ENCODE results near the gene ARPC1B. TPM values are rescaled to one million over a fixed set of nuclear protein-coding genes. Genes with fewer than 3 reads are reported as not detected.
"Not testable (repeated sequence)": the region's sequence is repeated elsewhere in the genome, so short reads cannot be mapped to it uniquely, and the experiment has no call there.

Gene ARPC1B
- total RNA-seq, 1 donor from 2014 or later, result 33.6 TPM

- TF ChIP-seq, protein P1, sequence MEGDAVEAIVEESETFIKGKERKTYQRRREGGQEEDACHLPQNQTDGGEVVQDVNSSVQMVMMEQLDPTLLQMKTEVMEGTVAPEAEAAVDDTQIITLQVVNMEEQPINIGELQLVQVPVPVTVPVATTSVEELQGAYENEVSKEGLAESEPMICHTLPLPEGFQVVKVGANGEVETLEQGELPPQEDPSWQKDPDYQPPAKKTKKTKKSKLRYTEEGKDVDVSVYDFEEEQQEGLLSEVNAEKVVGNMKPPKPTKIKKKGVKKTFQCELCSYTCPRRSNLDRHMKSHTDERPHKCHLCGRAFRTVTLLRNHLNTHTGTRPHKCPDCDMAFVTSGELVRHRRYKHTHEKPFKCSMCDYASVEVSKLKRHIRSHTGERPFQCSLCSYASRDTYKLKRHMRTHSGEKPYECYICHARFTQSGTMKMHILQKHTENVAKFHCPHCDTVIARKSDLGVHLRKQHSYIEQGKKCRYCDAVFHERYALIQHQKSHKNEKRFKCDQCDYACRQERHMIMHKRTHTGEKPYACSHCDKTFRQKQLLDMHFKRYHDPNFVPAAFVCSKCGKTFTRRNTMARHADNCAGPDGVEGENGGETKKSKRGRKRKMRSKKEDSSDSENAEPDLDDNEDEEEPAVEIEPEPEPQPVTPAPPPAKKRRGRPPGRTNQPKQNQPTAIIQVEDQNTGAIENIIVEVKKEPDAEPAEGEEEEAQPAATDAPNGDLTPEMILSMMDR (IDR thresholded peaks at IDR 0.05; ENCODE audit: borderline replicate concordance), result no peak
- no peaks in the 10 kb centered on the region for H3K9me3 ChIP-seq (replicated peaks)
- DNase-seq, result no peak
- H3K4me1 ChIP-seq, result no peaks in the 10 kb centered on the region
- no peak overlapping the region for H3K4me3 ChIP-seq
- H3K27me3 ChIP-seq (ENCODE audit: low read depth), result no peaks in the 10 kb centered on the region
- no peak overlapping the region for H3K27ac ChIP-seq (replicated peaks)
- H3K36me3 ChIP-seq, result peaks cover 68% of the 10 kb centered on the region
- intact Hi-C loops (cut with micrococcal nuclease), result no loop called here
Measured at GRCh38 chr7:99422186-99422585, 47.7 kb downstream of the ARPC1B start.

- no peaks in the 10 kb centered on the region for H3K9me3 ChIP-seq (replicated peaks)
- H3K27me3 ChIP-seq (ENCODE audit: low read depth), result no peaks in the 10 kb centered on the region
- TF ChIP-seq, protein P1 (IDR thresholded peaks at IDR 0.05; ENCODE audit: borderline replicate concordance), result no peak
- no peaks in the 10 kb centered on the region for H3K4me1 ChIP-seq
- peaks cover 64% of the 10 kb centered on the region for H3K36me3 ChIP-seq
- DNase-seq, result no peak
- no peak overlapping the region for H3K4me3 ChIP-seq
- H3K27ac ChIP-seq (replicated peaks), result no peak overlapping the region
- intact Hi-C loops (cut with micrococcal nuclease), result no loop called here
Measured at GRCh38 chr7:99422625-99423024, 48.1 kb downstream of the ARPC1B start.

- no peaks in the 10 kb centered on the region for H3K9me3 ChIP-seq (replicated peaks)
- H3K4me3 ChIP-seq, result no peak overlapping the region
- intact Hi-C loops (cut with micrococcal nuclease), result no loop called here
- TF ChIP-seq, protein P1 (IDR thresholded peaks at IDR 0.05; ENCODE audit: borderline replicate concordance), result no peak
- H3K27me3 ChIP-seq (ENCODE audit: low read depth), result no peaks in the 10 kb centered on the region
- peaks cover 62% of the 10 kb centered on the region for H3K36me3 ChIP-seq
- H3K27ac ChIP-seq (replicated peaks), result no peak overlapping the region
- DNase-seq, result no peak
- no peaks in the 10 kb centered on the region for H3K4me1 ChIP-seq
Measured at GRCh38 chr7:99424932-99425730, 50.6 kb downstream of the ARPC1B start.

DNA sequence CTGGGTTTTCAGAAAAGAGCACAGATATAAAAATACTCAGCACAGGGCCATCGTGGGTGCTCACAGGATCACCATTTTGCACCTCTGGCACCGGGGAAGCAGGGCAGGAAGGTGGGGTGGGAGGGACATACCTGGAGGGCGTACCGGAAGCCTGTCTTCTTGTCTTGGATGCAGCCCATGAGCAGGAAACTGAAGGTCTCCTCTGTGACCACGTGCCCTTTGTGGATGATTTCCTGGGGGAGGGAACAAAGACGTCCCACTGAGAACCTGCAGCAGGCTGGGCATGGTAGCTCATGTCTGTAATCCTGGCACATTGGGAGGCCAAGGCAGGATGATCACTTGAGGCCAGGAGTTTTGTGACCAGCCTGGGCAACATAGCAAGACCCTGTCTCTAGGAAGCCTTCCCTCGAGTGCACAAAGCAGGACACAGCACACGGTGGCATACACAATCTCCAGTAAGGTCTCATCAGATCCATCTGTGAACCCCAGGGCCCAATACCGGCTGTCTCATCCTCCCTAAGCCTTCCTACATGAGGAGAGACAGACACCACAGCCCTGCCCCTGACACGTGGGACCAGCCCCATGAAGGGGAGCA, 54.5 kb downstream of the ARPC1B start:
- no peak overlapping the region for H3K4me3 ChIP-seq
- H3K9me3 ChIP-seq (replicated peaks), result no peaks in the 10 kb centered on the region
- no peak overlapping the region for H3K27ac ChIP-seq (replicated peaks)
- H3K4me1 ChIP-seq, result no peaks in the 10 kb centered on the region
- TF ChIP-seq, protein P1 (IDR thresholded peaks at IDR 0.05; ENCODE audit: borderline replicate concordance), result no peak
- intact Hi-C loops (cut with micrococcal nuclease), result no loop called here
- H3K36me3 ChIP-seq, result peaks cover 75% of the 10 kb centered on the region
- no peaks in the 10 kb centered on the region for H3K27me3 ChIP-seq (ENCODE audit: low read depth)
- DNase-seq, result no peak

DNA sequence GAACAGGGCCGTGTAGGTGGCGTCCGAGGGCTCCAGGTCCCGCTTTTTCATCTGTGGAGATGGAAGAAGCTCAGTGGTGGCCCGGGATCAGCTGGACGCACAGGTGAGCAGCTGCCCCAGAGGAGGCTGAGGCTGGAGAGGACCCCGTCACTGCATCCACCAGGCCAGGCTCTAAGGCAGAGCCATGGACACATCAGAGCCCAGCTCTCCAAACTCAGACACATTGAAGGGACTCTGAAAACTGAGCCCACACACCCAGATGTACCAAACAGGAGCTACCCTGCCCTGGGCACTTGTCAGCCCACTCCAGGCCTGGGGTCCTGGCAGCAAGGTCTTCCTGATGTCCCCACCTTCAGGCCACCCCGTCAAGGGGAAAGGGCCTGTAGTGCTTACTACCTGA, 55.2 kb downstream of the ARPC1B start:
- intact Hi-C loops (cut with micrococcal nuclease), result no loop called here
- Histone ChIP-seq H3K27ac (replicated peaks) (no peak overlapping the region), H3K4me1 (no peaks in the 10 kb centered on the region), H3K27me3 (ENCODE audit: low read depth) (no peaks in the 10 kb centered on the region), H3K4me3 (no peak overlapping the region), H3K9me3 (replicated peaks) (no peaks in the 10 kb centered on the region), H3K36me3 (peaks cover 75% of the 10 kb centered on the region)
- TF ChIP-seq, protein P1 (IDR thresholded peaks at IDR 0.05; ENCODE audit: borderline replicate concordance), result no peak
- no peak for DNase-seq

DNA sequence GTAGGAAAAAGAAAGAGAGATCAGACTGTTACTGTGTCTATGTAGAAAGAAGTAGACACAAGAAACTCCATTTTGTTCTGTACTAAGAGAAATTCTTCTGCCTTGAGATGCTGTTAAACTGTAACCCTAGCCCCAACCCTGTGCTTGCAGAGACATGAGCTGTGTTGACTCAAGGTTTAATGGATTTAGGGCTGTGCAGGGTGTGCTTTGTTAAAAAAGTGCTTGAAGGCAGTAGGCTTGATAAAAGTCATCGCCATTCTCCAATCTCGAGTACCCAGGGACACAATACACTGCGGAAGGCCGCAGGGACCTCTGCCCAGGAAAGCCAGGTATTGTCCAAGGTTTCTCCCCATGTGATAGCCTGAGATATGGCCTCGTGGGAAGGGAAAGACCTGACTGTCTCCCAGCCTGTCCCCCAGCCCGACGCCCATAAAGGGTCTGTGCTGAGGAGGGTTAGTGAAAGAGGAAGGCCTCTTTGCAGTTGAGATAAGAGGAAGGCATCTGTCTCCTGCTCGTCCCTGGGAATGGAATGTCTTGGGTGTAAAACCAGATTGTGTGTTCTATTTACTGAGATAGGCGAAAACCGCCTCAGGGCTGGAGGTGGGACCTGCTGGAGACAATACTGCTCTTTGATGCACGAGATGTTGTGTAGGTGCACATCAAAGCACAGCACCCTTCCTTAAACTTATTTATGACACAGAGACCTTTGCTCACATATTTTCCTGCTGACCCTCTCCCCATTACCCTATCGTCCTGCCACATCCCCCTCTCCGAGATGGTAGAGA, 57.4 kb downstream of the ARPC1B start:
- peaks cover 74% of the 10 kb centered on the region for H3K36me3 ChIP-seq
- intact Hi-C loops (cut with micrococcal nuclease); DNase-seq: not testable (repeated sequence)

More for the DNA sequence above, 57.4 kb downstream of the ARPC1B start:
- not testable (repeated sequence) for H3K4me1 ChIP-seq; H3K9me3 ChIP-seq (replicated peaks); H3K4me3 ChIP-seq; H3K27me3 ChIP-seq (ENCODE audit: low read depth); H3K27ac ChIP-seq (replicated peaks)

Measured in left ventricle myocardium inferior (tissue), 1 donor.